Measurements from ENCODE around the gene ADCY1.

DNA sequence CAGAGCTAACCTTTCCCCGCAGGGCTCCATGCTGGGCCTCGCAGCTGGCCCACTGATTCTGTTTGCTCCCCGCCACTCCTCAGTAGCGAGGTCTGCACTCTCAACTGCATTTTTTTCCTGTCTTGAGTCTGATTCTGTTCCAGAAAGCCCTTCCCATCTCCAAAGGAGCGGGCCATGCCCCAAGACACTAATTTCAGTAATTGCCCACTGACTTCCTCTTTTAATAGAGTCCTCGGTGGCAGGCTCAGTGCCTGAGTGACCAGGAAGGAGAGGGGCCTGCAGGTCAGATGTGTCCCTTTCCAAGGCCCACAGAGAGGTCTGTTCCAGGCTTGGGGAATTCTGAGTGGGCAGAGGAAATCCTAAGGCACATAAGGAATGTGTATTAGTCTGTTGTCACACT lies 77.4 kb downstream of the ADCY1 start:
- TF ChIP-seq, protein P1, sequence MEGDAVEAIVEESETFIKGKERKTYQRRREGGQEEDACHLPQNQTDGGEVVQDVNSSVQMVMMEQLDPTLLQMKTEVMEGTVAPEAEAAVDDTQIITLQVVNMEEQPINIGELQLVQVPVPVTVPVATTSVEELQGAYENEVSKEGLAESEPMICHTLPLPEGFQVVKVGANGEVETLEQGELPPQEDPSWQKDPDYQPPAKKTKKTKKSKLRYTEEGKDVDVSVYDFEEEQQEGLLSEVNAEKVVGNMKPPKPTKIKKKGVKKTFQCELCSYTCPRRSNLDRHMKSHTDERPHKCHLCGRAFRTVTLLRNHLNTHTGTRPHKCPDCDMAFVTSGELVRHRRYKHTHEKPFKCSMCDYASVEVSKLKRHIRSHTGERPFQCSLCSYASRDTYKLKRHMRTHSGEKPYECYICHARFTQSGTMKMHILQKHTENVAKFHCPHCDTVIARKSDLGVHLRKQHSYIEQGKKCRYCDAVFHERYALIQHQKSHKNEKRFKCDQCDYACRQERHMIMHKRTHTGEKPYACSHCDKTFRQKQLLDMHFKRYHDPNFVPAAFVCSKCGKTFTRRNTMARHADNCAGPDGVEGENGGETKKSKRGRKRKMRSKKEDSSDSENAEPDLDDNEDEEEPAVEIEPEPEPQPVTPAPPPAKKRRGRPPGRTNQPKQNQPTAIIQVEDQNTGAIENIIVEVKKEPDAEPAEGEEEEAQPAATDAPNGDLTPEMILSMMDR (IDR thresholded peaks at IDR 0.05) = no peak
- TF ChIP-seq POLR2A (IDR thresholded peaks at IDR 0.05) = no peak
